ENCODE data around the gene ORMDL2. TPM values are rescaled to one million over a fixed set of nuclear protein-coding genes. Genes with fewer than 3 reads are reported as not detected.

Gene ORMDL2
- total and polyA plus RNA-seq, 7 donors = 9.1 to 64.6 (median 18.0) TPM

- no peaks in the 10 kb centered on the region for H3K9me3 ChIP-seq
- no peak for DNase-seq
- H3K4me3 ChIP-seq = no peak overlapping the region
- TF ChIP-seq CTCF (IDR thresholded peaks at IDR 0.05) (peak in 1 of 4 experiments; percentile 1), POLR2AphosphoS5 (IDR thresholded peaks at IDR 0.05) (no peak)
- intact Hi-C loops (cut with DNase I) = no loop called here
- 12 to 55% methylated on average over 6 of the region's 6 CpGs for WGBS, 2 donors
- H3K27ac ChIP-seq = no peak overlapping the region
- H3K27me3 ChIP-seq = no peaks in the 10 kb centered on the region
- H3K36me3 ChIP-seq = peaks cover 14 to 40% (median 33%) of the 10 kb centered on the region in 4 donors
- H3K4me1 ChIP-seq = peaks cover 0 to 25% (median 20%) of the 10 kb centered on the region in 4 donors
Observed at GRCh38 chr12:55822228-55822627, 4.4 kb downstream of the ORMDL2 start.

GRCh38 chr12:55823419-55823818 is 5.6 kb downstream of the ORMDL2 start:
- 37 to 80% methylated on average over 4 of the region's 4 CpGs for WGBS, 2 donors
- Histone ChIP-seq H3K27me3 (no peaks in the 10 kb centered on the region), H3K27ac (no peak overlapping the region), H3K4me1 (peaks cover 0 to 34% (median 30%) of the 10 kb centered on the region in 4 donors), H3K4me3 (no peak overlapping the region), H3K9me3 (no peaks in the 10 kb centered on the region), H3K36me3 (peaks cover 14 to 46% (median 34%) of the 10 kb centered on the region in 4 donors)
- intact Hi-C loops (cut with DNase I) = no loop called here
- DNase-seq = no peak
- TF ChIP-seq POLR2A (IDR thresholded peaks at IDR 0.05) = no peak
- TF ChIP-seq CTCF (IDR thresholded peaks at IDR 0.05) = no peak
- no peak for TF ChIP-seq POLR2AphosphoS5 (IDR thresholded peaks at IDR 0.05)
- TF ChIP-seq EP300 (IDR thresholded peaks at IDR 0.05) = no peak

GRCh38 chr12:55824726-55825125 is 6.9 kb downstream of the ORMDL2 start:
- Histone ChIP-seq H3K36me3 (peaks cover 14 to 44% (median 32%) of the 10 kb centered on the region in 4 donors), H3K4me3 (no peak overlapping the region), H3K4me1 (peaks cover 0 to 34% (median 32%) of the 10 kb centered on the region in 4 donors), H3K27ac (no peak overlapping the region), H3K27me3 (no peaks in the 10 kb centered on the region), H3K9me3 (no peaks in the 10 kb centered on the region)
- DNase-seq = no peak
- WGBS, 2 donors = 80 to 82% methylated on average over 5 of the region's 5 CpGs
- TF ChIP-seq POLR2A (IDR thresholded peaks at IDR 0.05) (no peak), EP300 (IDR thresholded peaks at IDR 0.05) (no peak), CTCF (IDR thresholded peaks at IDR 0.05) (no peak), POLR2AphosphoS5 (IDR thresholded peaks at IDR 0.05) (no peak)
- intact Hi-C loops (cut with DNase I) = no loop called here

GRCh38 chr12:55827806-55828205 is 10.0 kb downstream of the ORMDL2 start:
- peaks cover 0 to 54% (median 47%) of the 10 kb centered on the region in 4 donors for H3K4me1 ChIP-seq
- H3K27me3 ChIP-seq = no peaks in the 10 kb centered on the region
- no peak for TF ChIP-seq POLR2AphosphoS5 (IDR thresholded peaks at IDR 0.05)
- TF ChIP-seq CTCF (IDR thresholded peaks at IDR 0.05) = no peak
- no peak for TF ChIP-seq EP300 (IDR thresholded peaks at IDR 0.05)
- TF ChIP-seq POLR2A (IDR thresholded peaks at IDR 0.05) = no peak
- DNase-seq = peak; percentile 73
- H3K4me3 ChIP-seq = no peak overlapping the region
- H3K27ac ChIP-seq = peak overlapping the region in 2 of 4 donors; percentile 86 to 91
- intact Hi-C loops (cut with DNase I) = no loop called here
- no peaks in the 10 kb centered on the region for H3K9me3 ChIP-seq
- peaks cover 0 to 13% (median 4%) of the 10 kb centered on the region in 4 donors for H3K36me3 ChIP-seq
- WGBS, 2 donors = 95 to 96% methylated on average over 15 of the region's 15 CpGs

GRCh38 chr12:55828357-55828756 is 10.5 kb downstream of the ORMDL2 start:
- H3K27ac ChIP-seq = peak overlapping the region; percentile 86 to 94 (median 92)
- WGBS, 2 donors = 91 to 94% methylated on average over 5 of the region's 5 CpGs
- DNase-seq = peak; percentile 67
- H3K4me1 ChIP-seq = peaks cover 0 to 54% (median 47%) of the 10 kb centered on the region in 4 donors
- H3K9me3 ChIP-seq = no peaks in the 10 kb centered on the region
- intact Hi-C loops (cut with DNase I) = no loop called here
- H3K27me3 ChIP-seq = no peaks in the 10 kb centered on the region
- H3K4me3 ChIP-seq = peak overlapping the region in 1 of 4 donors; percentile 81
- H3K36me3 ChIP-seq = peaks cover 0 to 8% (median 1%) of the 10 kb centered on the region in 4 donors
- TF ChIP-seq POLR2A (IDR thresholded peaks at IDR 0.05) = no peak
- no peak for TF ChIP-seq POLR2AphosphoS5 (IDR thresholded peaks at IDR 0.05)
- TF ChIP-seq EP300 (IDR thresholded peaks at IDR 0.05) = no peak
- TF ChIP-seq CTCF (IDR thresholded peaks at IDR 0.05) = no peak

Measured in sigmoid colon (tissue), 7 donors.